GM23338 (cell line): ENCODE measurements around the gene RXFP3.

Experiments used
- CREB1 ChIP-seq: fragments of 250-450 bp; sonication (Bioruptor Pico); IDR thresholded peaks from 2 replicates; pipeline ENCODE4 v1.5.0; 2020; ENCODE audit warnings: low read depth, mild to moderate bottlenecking, moderate library complexity
- CTCF ChIP-seq, 2 experiments: fragments of 200-600 bp in 1 of 2; sonication (generic) in 1 of 2; conservative IDR thresholded peaks; 2 replicates each; pipeline versions ENCODE4 v1.5.1 to v1.6.1; 2016 to 2017; ENCODE audit warnings: antibody characterized with exemption in 2 of 2, low read depth in 2 of 2, mild to moderate bottlenecking in 2 of 2, moderate library complexity in 1 of 2
- ETS1 ChIP-seq: IDR thresholded peaks from 2 replicates; pipeline ENCODE4 v1.6.1; 2016; ENCODE audit warnings: antibody characterized with exemption
- EZH2 ChIP-seq: fragments of 200-600 bp; sonication (generic); IDR thresholded peaks from one replicate; pipeline ENCODE4 v1.8.0; 2017; ENCODE audit warnings: antibody characterized with exemption, mild to moderate bottlenecking, low read depth; ENCODE audit not compliant: unreplicated experiment
- EZH2phosphoT487 ChIP-seq: fragments of 200-600 bp; sonication (generic); IDR thresholded peaks from one replicate; pipeline ENCODE4 v1.8.1; 2018; ENCODE audit warnings: antibody characterized with exemption; ENCODE audit not compliant: unreplicated experiment
- JUNB ChIP-seq: IDR thresholded peaks from one replicate; pipeline ENCODE4 v1.6.1; 2016; ENCODE audit warnings: antibody characterized with exemption; ENCODE audit not compliant: unreplicated experiment
- POLR2AphosphoS5 ChIP-seq: IDR thresholded peaks from 2 replicates; pipeline ENCODE4 v1.6.1; 2016; ENCODE audit warnings: antibody characterized with exemption, low read depth
- REST ChIP-seq: IDR thresholded peaks from one replicate; pipeline ENCODE4 v1.6.1; 2018; ENCODE audit warnings: antibody characterized with exemption; ENCODE audit not compliant: unreplicated experiment

GRCh38 chr5:33981408-33982162 is 45.4 kb downstream of the RXFP3 start:
- TF ChIP-seq CTCF (conservative IDR thresholded peaks at IDR 0.05; ENCODE audit: low read depth in 2 of 2) (no peak), REST (no peak), POLR2AphosphoS5 (no peak), ETS1 (no peak), EZH2 (no peak), EZH2phosphoT487 (no peak), JUNB (no peak), CREB1 (CRISPR knock-in tag) (no peak)
